K562 (cell line): Measurements from ENCODE around the gene NACA2. TPM values are rescaled to one million over a fixed set of nuclear protein-coding genes. Genes with fewer than 3 reads are reported as not detected.

Experiments
- ATAC-seq: fragments of 200-7000 bp; cut with Tn5 transposase; 3 replicates; pipeline ENCODE4 v1.9.1; 2020; ENCODE audit warnings: moderate library complexity
- BruUV-seq: library from RNA; stranded (reverse); fragments of 400-500 nt; replicated peaks from 2 replicates; lab custom pipeline; 2021; lab: Mats Ljungman, UMichigan
- CTCF ChIA-PET: fragments of 300-600 bp; formaldehyde crosslinking; extraction: SDS; loops from one replicate; lab custom pipeline; 2021; ENCODE audit warnings: low intra/inter-chr PET ratio; lab: Yijun Ruan, JAX
- POLR2A ChIA-PET: fragments of 300-600, 350-650 bp; sonication (Branson Sonifier 250); formaldehyde crosslinking; extraction: SDS; loops from one replicate; lab custom pipeline; 2021; ENCODE audit warnings: antibody characterized with exemption, inconsistent platforms; lab: Yijun Ruan, JAX
- DNase-seq, 4 experiments: peaks; one replicate each; pipeline versions ENCODE4 v3.0.0 to v3.0.0-alpha.2; 2011 to 2018; ENCODE audit warnings: low spot score in 3 of 4, mixed read lengths in 3 of 4; ENCODE audit errors: extremely low read depth in 1 of 4
- FAIRE-seq: peaks from 2 replicates; lab custom pipeline; 2011; peaks lifted over from hg19 to GRCh38; lab: Jason Lieb, UNC
- H2AFZ ChIP-seq: 2 replicates; pipeline ENCODE4 v1.6.0; 2011; ENCODE audit warnings: low read depth, low read length, control low read depth, inconsistent platforms
- H3K27ac ChIP-seq: fragments of 200-600 bp; 3 replicates; pipeline ENCODE4 v1.8.0; 2011; ENCODE audit warnings: low read depth, mild to moderate bottlenecking, control low read depth, inconsistent platforms, low read length, moderate library complexity, mixed read lengths; ENCODE audit errors: extremely low read depth
- H3K27me3 ChIP-seq, 2 experiments: fragments of 300-600 bp in 1 of 2; 2 replicates in 1 of 2; 3 replicates in 1 of 2; pipeline versions ENCODE4 v1.6.0 to v1.8.0; 2011; ENCODE audit warnings: inconsistent platforms in 2 of 2, low read length in 2 of 2, mild to moderate bottlenecking in 1 of 2, mixed read lengths in 1 of 2, moderate library complexity in 1 of 2; ENCODE audit not compliant: control insufficient read depth in 2 of 2, insufficient read depth in 2 of 2
- H3K36me3 ChIP-seq: fragments of 300-600 bp; 3 replicates; pipeline ENCODE4 v1.8.0; 2011; ENCODE audit warnings: mild to moderate bottlenecking, low read length, inconsistent platforms; ENCODE audit not compliant: control insufficient read depth, insufficient read depth
- H3K4me1 ChIP-seq, 2 experiments: fragments of 200-600 bp in 1 of 2; replicated peaks in 1 of 2; 2 replicates in 1 of 2; 3 replicates in 1 of 2; pipeline versions ENCODE4 v1.5.1 to v1.8.0; 2011; ENCODE audit warnings: inconsistent platforms in 2 of 2, low read length in 2 of 2, mild to moderate bottlenecking in 1 of 2, mixed read lengths in 1 of 2, moderate library complexity in 1 of 2; ENCODE audit not compliant: control insufficient read depth in 2 of 2, insufficient read depth in 2 of 2
- H3K4me2 ChIP-seq: 2 replicates; pipeline ENCODE4 v1.6.1; 2011; ENCODE audit warnings: low read length, control low read depth, inconsistent platforms, mixed read lengths; ENCODE audit not compliant: insufficient read depth
- H3K4me3 ChIP-seq: fragments of 200-600 bp; sonication (generic), shearing (Covaris generic); 2 replicates; pipeline ENCODE4 v1.5.1; 2016; ENCODE audit warnings: control low read depth, inconsistent platforms
- H3K79me2 ChIP-seq: fragments of 200-600 bp; 3 replicates; pipeline ENCODE4 v1.8.0; 2011; ENCODE audit warnings: low read length, inconsistent platforms; ENCODE audit not compliant: control insufficient read depth, insufficient read depth
- H3K9ac ChIP-seq, 2 experiments: 2 replicates each; pipeline versions ENCODE4 v1.6.0 to v1.6.1; 2011; ENCODE audit warnings: low read depth in 2 of 2, low read length in 2 of 2, control low read depth in 1 of 2, inconsistent platforms in 1 of 2, mild to moderate bottlenecking in 1 of 2, mixed read lengths in 1 of 2; ENCODE audit not compliant: insufficient read depth in 1 of 2
- H3K9me1 ChIP-seq: one replicate; pipeline ENCODE4 v1.6.0; 2011; ENCODE audit warnings: inconsistent platforms, mild to moderate bottlenecking, low read length, moderate library complexity; ENCODE audit not compliant: control insufficient read depth, insufficient read depth
- H3K9me3 ChIP-seq: replicated peaks from 2 replicates; pipeline ENCODE4 v1.5.1; 2011; ENCODE audit warnings: low read depth, low read length, inconsistent platforms; ENCODE audit not compliant: control insufficient read depth, insufficient read depth
- H4K20me1 ChIP-seq: replicated peaks from 2 replicates; pipeline ENCODE4 v1.6.1; 2011; ENCODE audit warnings: low read length, inconsistent platforms, mixed read lengths; ENCODE audit not compliant: control insufficient read depth, insufficient read depth
- ARID1B ChIP-seq: fragments of 450-650 bp; IDR thresholded peaks from 2 replicates; pipeline ENCODE4 v1.6.1; 2016; ENCODE audit warnings: antibody characterized with exemption, mild to moderate bottlenecking, inconsistent platforms
- SMAD2 ChIP-seq: fragments of 150-350 bp; IDR thresholded peaks from 2 replicates; pipeline ENCODE4 v1.6.1; 2014; ENCODE audit warnings: low read depth, mild to moderate bottlenecking, low read length
- ZBTB11 ChIP-seq, 3 experiments: fragments of 200-800 bp in 1 of 3; fragments of 250-450 bp in 1 of 3; fragments of 450-650 bp in 1 of 3; sonication (Bioruptor Pico) in 1 of 3; sonication (Bioruptor generic) in 1 of 3; formaldehyde crosslinking in 1 of 3; IDR thresholded peaks; 2 replicates each; pipeline versions ENCODE4 v1.6.1 to v1.8.0; 2016 to 2022; ENCODE audit warnings: mild to moderate bottlenecking in 2 of 3, missing genetic modification characterization in 2 of 3, missing compliant biosample characterization in 1 of 3, moderate library complexity in 1 of 3
- WGBS: fragments of 100-300 bp; shearing (Covaris generic); methylation state at CpG from one replicate; pipeline ENCODE4 v1.1.6; 2016; ENCODE audit warnings: low coverage, mixed read lengths; ENCODE audit not compliant: insufficient coverage; ENCODE audit errors: missing lambda C conversion rate; 5-methylcytosine and 5-hydroxymethylcytosine counted together
- in situ Hi-C: fragments of 300-500 bp; cut with MboI; formaldehyde crosslinking; loops from 4 replicates; pipeline ENCODE4 v1.15.0; 2018; ENCODE audit warnings: inconsistent platforms, mixed read lengths
- intact Hi-C: fragments of 100-400 bp; cut with micrococcal nuclease; formaldehyde crosslinking; loops from 2 replicates; pipeline ENCODE4 v1.14.2; 2022
- polyA plus RNA-seq, 8 experiments: library from polyadenylated mRNA; depleted of rRNA in 4 of 8; stranded (reverse) in 5 of 8; unstranded in 3 of 8; fragments of >200 nt; fragmentation: Nextera tagmentation in 2 of 8; fragmentation: Illumina TruSeq in 1 of 8; extraction: Ambion mirVana in 2 of 8; extraction: Trizol in 1 of 8; gene quantifications; 2 replicates each; pipeline versions ENCODE4 v1.2.1 to v1.2.3, GENCODE V29; 2011 to 2014; ENCODE audit warnings: inconsistent platforms in 1 of 8, missing spikeins in 1 of 8
- total RNA-seq, 7 experiments: library from RNA; depleted of rRNA in 6 of 7; stranded (reverse); fragments of >200 nt in 6 of 7; fragmentation: Illumina TruSeq in 2 of 7; extraction: Trizol in 2 of 7; gene quantifications; 2 replicates each; pipeline versions ENCODE4 v1.2.1 to v1.2.3, GENCODE V29; 2011 to 2021; ENCODE audit warnings: low replicate concordance in 1 of 7

Gene NACA2
- total and polyA plus RNA-seq, 9 of the 15 experiments (the other 6 are each of a cell fraction or from before 2014, with no cell fraction given) = 0.13 to 0.29 (median 0.23) TPM; not detected in 4

- CTCF ChIA-PET = no interaction called here
Measured at GRCh38 chr17:61589990-61590389, 1.0 kb downstream of the NACA2 start.

More at GRCh38 chr17:61589990-61590389, 1.0 kb downstream of the NACA2 start:
- Histone ChIP-seq H3K4me2 (no peak overlapping the region), H3K27me3 (peaks cover 19% of the 10 kb centered on the region in 2 experiments; a peak in 4 of 5 replicates), H3K9me1 (no peaks in the 10 kb centered on the region), H3K4me1 (no peaks in the 10 kb centered on the region; a peak in 1 of 5 replicates), H3K9ac (no peak overlapping the region), H3K36me3 (no peaks in the 10 kb centered on the region), H3K79me2 (no peaks in the 10 kb centered on the region), H3K9me3 (no peaks in the 10 kb centered on the region), H3K4me3 (no peak overlapping the region), H4K20me1 (no peaks in the 10 kb centered on the region), H2AFZ (no peak overlapping the region), H3K27ac (no peak overlapping the region)
- FAIRE-seq (no peak), ATAC-seq (no peak), DNase-seq (no peak)
- BruUV-seq = no TSS peak
- POLR2A ChIA-PET = interaction anchor here (0.6 kb wide), 1 partner anchor 20 kb away, joined by 5 read pairs; no protein-coding TSS in a partner anchor
- peak in 1 of 3 experiments; percentile 23; a peak in 2 of 6 replicates for TF ChIP-seq ZBTB11 (CRISPR knock-in tag; IDR thresholded peaks at IDR 0.05)
- TF ChIP-seq ARID1B = no peak
- TF ChIP-seq SMAD2 = no peak
- in situ Hi-C loops (no loop called here), intact Hi-C loops (no loop called here)
- 5% methylated on average over 5 of the region's 5 CpGs for WGBS
